Astrocyte (in vitro differentiated cells and primary cell): Measurements from ENCODE around the gene SLC18A3. TPM values are rescaled to one million over a fixed set of nuclear protein-coding genes. Genes with fewer than 3 reads are reported as not detected.
A peak's percentile ranks its signal among the peaks of the same experiment; 100 is the strongest.

Experiments
- DNase-seq: peaks from one replicate; pipeline ENCODE4 v3.0.0-alpha.2; 2010; ENCODE audit warnings: low read depth
- FAIRE-seq: peaks from 2 replicates; lab custom pipeline; 2011; peaks lifted over from hg19 to GRCh38; lab: Jason Lieb, UNC
- H2AFZ ChIP-seq: 2 replicates; pipeline ENCODE4 v1.6.0; 2012; ENCODE audit warnings: low read depth, low read length, inconsistent platforms
- H3K27ac ChIP-seq: 2 replicates; pipeline ENCODE4 v1.5.1; 2011; ENCODE audit warnings: low read depth, low read length, inconsistent platforms
- H3K27me3 ChIP-seq: 2 replicates; pipeline ENCODE4 v1.6.0; 2011; ENCODE audit warnings: low read length, inconsistent platforms; ENCODE audit not compliant: insufficient read depth
- H3K36me3 ChIP-seq: 2 replicates; pipeline ENCODE4 v1.5.1; 2011; ENCODE audit warnings: low read length, inconsistent platforms; ENCODE audit not compliant: insufficient read depth
- H3K4me1 ChIP-seq: 2 replicates; pipeline ENCODE4 v1.5.1; 2011; ENCODE audit warnings: low read length, inconsistent platforms; ENCODE audit not compliant: insufficient read depth
- H3K4me2 ChIP-seq: 2 replicates; pipeline ENCODE4 v1.6.0; 2012; ENCODE audit warnings: low read length, inconsistent platforms
- H3K4me3 ChIP-seq: 2 replicates; pipeline ENCODE4 v1.5.1; 2011; ENCODE audit warnings: low read depth, mild to moderate bottlenecking, low read length, inconsistent platforms; ENCODE audit not compliant: insufficient read depth
- H3K79me2 ChIP-seq: 2 replicates; pipeline ENCODE4 v1.6.0; 2012; ENCODE audit warnings: mild to moderate bottlenecking, low read length, inconsistent platforms; ENCODE audit not compliant: insufficient read depth
- H3K9ac ChIP-seq: 2 replicates; pipeline ENCODE4 v1.6.0; 2012; ENCODE audit warnings: mild to moderate bottlenecking, low read length, inconsistent platforms
- H3K9me3 ChIP-seq: 2 replicates; pipeline ENCODE4 v1.5.1; 2012; ENCODE audit warnings: low read depth, mild to moderate bottlenecking, low read length, inconsistent platforms; ENCODE audit not compliant: insufficient read depth
- H4K20me1 ChIP-seq: 2 replicates; pipeline ENCODE4 v1.6.0; 2012; ENCODE audit warnings: low read length, inconsistent platforms; ENCODE audit not compliant: insufficient read depth
- H3K27ac Mint-ChIP-seq: one replicate; pipeline ENCODE4 v1.8.0; 2021; ENCODE audit warnings: mild to moderate bottlenecking, mixed read lengths; ENCODE audit not compliant: unreplicated experiment
- H3K27me3 Mint-ChIP-seq: one replicate; pipeline ENCODE4 v1.8.0; 2021; ENCODE audit warnings: low read depth, mixed read lengths; ENCODE audit not compliant: unreplicated experiment
- H3K36me3 Mint-ChIP-seq: one replicate; pipeline ENCODE4 v1.8.0; 2021; ENCODE audit warnings: low read depth, mixed read lengths; ENCODE audit not compliant: unreplicated experiment
- H3K4me1 Mint-ChIP-seq: one replicate; pipeline ENCODE4 v1.8.0; 2021; ENCODE audit warnings: low read depth, mixed read lengths; ENCODE audit not compliant: unreplicated experiment
- H3K4me3 Mint-ChIP-seq: one replicate; pipeline ENCODE4 v1.8.0; 2021; ENCODE audit warnings: mild to moderate bottlenecking, moderate library complexity, mixed read lengths; ENCODE audit not compliant: unreplicated experiment
- H3K9me3 Mint-ChIP-seq: one replicate; pipeline ENCODE4 v1.8.0; 2021; ENCODE audit warnings: mild to moderate bottlenecking, mixed read lengths; ENCODE audit not compliant: unreplicated experiment
- EZH2 ChIP-seq: IDR thresholded peaks from 2 replicates; pipeline ENCODE4 v1.6.1; 2012; ENCODE audit warnings: mild to moderate bottlenecking, low read length, inconsistent platforms; ENCODE audit not compliant: insufficient read depth
- total RNA-seq: library from RNA; stranded (reverse); gene quantifications from 2 replicates; pipeline ENCODE4 v1.2.1, GENCODE V29; 2021
- TF ChIP-seq, protein P1 (sequence below): IDR thresholded peaks from 2 replicates; pipeline ENCODE4 v1.5.1; 2011; ENCODE audit warnings: low read depth, mild to moderate bottlenecking, inconsistent platforms, low read length, moderate library complexity; ENCODE audit not compliant: insufficient read depth

The SLC18A3 gene
- total RNA-seq, 1 donor from 2014 or later, result 4.6 TPM

DNA sequence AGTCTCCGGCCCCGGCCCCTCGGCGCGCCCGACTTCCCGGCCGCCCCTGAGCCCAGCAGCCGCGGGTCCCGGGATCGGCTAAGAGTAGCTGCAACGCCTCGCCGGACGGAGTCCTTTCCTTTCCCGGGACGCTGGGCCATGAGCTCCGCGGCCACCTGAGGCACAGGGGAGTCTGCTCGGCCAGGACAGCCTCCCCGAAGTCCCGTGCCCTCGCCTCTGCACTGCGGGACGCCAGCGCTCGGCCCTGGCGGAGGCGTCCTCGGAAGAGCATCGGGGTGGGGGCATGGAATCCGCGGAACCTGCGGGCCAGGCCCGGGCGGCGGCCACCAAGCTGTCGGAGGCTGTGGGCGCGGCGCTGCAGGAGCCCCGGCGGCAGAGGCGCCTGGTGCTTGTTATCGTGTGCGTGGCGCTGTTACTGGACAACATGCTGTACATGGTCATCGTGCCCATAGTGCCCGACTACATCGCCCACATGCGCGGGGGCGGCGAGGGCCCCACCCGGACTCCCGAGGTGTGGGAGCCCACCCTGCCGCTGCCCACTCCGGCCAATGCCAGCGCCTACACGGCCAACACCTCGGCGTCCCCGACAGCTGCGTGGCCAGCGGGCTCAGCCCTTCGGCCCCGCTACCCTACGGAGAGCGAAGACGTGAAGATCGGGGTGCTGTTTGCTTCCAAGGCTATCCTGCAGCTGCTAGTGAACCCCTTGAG lies 502 bp downstream of the SLC18A3 start:
- Histone ChIP-seq H3K9me3 (peaks cover 8% of the 10 kb centered on the region), H3K4me2 (peak overlapping the region; percentile 48), H2AFZ (no peak overlapping the region), H3K27ac (no peak overlapping the region), H3K4me3 (no peak overlapping the region), H3K9ac (no peak overlapping the region), H3K79me2 (no peaks in the 10 kb centered on the region), H4K20me1 (no peaks in the 10 kb centered on the region), H3K36me3 (no peaks in the 10 kb centered on the region), H3K4me1 (peaks cover 7% of the 10 kb centered on the region), H3K27me3 (peaks cover 68% of the 10 kb centered on the region)
- H3K36me3 Mint-ChIP-seq, result peaks cover 8% of the 10 kb centered on the region
- peak; percentile 81 for TF ChIP-seq EZH2
- TF ChIP-seq, protein P1, sequence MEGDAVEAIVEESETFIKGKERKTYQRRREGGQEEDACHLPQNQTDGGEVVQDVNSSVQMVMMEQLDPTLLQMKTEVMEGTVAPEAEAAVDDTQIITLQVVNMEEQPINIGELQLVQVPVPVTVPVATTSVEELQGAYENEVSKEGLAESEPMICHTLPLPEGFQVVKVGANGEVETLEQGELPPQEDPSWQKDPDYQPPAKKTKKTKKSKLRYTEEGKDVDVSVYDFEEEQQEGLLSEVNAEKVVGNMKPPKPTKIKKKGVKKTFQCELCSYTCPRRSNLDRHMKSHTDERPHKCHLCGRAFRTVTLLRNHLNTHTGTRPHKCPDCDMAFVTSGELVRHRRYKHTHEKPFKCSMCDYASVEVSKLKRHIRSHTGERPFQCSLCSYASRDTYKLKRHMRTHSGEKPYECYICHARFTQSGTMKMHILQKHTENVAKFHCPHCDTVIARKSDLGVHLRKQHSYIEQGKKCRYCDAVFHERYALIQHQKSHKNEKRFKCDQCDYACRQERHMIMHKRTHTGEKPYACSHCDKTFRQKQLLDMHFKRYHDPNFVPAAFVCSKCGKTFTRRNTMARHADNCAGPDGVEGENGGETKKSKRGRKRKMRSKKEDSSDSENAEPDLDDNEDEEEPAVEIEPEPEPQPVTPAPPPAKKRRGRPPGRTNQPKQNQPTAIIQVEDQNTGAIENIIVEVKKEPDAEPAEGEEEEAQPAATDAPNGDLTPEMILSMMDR, result no peak
- no peak for DNase-seq
- no peak for FAIRE-seq
- peaks cover 30% of the 10 kb centered on the region for H3K9me3 Mint-ChIP-seq
- H3K27ac Mint-ChIP-seq, result no peak overlapping the region
- peaks cover 72% of the 10 kb centered on the region for H3K27me3 Mint-ChIP-seq
- H3K4me3 Mint-ChIP-seq, result no peak overlapping the region
- H3K4me1 Mint-ChIP-seq, result no peaks in the 10 kb centered on the region

DNA sequence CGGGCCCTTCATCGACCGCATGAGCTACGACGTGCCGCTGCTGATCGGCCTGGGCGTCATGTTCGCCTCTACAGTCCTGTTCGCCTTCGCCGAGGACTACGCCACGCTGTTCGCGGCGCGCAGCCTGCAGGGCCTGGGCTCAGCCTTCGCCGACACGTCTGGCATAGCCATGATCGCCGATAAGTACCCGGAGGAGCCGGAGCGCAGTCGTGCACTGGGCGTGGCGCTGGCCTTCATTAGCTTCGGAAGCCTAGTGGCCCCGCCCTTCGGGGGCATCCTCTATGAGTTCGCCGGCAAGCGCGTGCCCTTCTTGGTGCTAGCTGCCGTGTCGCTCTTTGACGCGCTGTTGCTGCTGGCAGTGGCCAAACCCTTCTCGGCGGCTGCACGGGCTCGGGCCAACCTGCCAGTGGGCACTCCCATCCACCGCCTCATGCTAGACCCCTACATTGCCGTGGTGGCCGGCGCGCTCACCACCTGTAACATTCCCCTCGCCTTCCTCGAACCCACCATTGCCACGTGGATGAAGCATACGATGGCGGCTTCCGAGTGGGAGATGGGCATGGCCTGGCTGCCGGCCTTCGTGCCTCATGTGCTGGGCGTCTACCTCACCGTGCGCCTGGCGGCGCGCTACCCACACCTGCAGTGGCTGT lies 1.2 kb downstream of the SLC18A3 start:
- peaks cover 30% of the 10 kb centered on the region for H3K9me3 Mint-ChIP-seq
- Histone ChIP-seq H3K79me2 (no peaks in the 10 kb centered on the region), H2AFZ (no peak overlapping the region), H3K27ac (no peak overlapping the region), H3K4me3 (peak overlapping the region; percentile 17), H3K9ac (no peak overlapping the region), H3K36me3 (no peaks in the 10 kb centered on the region), H4K20me1 (no peaks in the 10 kb centered on the region), H3K9me3 (peaks cover 8% of the 10 kb centered on the region), H3K27me3 (peaks cover 68% of the 10 kb centered on the region), H3K4me2 (no peak overlapping the region), H3K4me1 (peaks cover 7% of the 10 kb centered on the region)
- peak overlapping the region; percentile 90 for H3K27ac Mint-ChIP-seq
- H3K4me1 Mint-ChIP-seq, result no peaks in the 10 kb centered on the region
- DNase-seq (no peak), FAIRE-seq (no peak)
- TF ChIP-seq EZH2, result peak; percentile 43
- TF ChIP-seq, protein P1, result no peak
- H3K27me3 Mint-ChIP-seq, result peaks cover 73% of the 10 kb centered on the region
- H3K36me3 Mint-ChIP-seq, result peaks cover 8% of the 10 kb centered on the region
- H3K4me3 Mint-ChIP-seq, result no peak overlapping the region
